Amniotic stem cell (primary cell): Measurements from ENCODE around the gene NUTM2A.
"Not testable (repeated sequence)": the region's sequence is repeated elsewhere in the genome, so short reads cannot be mapped to it uniquely, and the experiment has no call there.

Source experiments
- DNase-seq: peaks from one replicate; lab custom pipeline; 2025; lab: John Stamatoyannopoulos, UW

Gene NUTM2A

DNA sequence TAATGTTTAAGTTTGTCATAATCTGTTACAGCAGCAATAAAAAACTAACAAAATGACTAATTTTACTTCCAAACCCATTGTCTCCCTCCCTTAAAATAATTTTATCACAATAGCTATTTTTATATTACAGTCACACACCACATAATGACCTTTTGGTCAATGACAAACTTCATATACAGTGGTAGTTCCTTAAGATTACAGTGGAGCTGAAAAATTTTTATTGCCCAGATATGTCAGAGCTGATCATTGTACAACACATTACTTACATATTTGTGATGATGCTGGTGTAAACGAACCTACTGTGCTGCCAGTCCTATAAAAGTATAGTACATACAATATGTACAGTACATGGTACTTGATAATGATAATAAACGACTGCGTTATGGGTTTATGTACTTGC lies 22.1 kb downstream of the NUTM2A start:
- DNase-seq = not testable (repeated sequence)

DNA sequence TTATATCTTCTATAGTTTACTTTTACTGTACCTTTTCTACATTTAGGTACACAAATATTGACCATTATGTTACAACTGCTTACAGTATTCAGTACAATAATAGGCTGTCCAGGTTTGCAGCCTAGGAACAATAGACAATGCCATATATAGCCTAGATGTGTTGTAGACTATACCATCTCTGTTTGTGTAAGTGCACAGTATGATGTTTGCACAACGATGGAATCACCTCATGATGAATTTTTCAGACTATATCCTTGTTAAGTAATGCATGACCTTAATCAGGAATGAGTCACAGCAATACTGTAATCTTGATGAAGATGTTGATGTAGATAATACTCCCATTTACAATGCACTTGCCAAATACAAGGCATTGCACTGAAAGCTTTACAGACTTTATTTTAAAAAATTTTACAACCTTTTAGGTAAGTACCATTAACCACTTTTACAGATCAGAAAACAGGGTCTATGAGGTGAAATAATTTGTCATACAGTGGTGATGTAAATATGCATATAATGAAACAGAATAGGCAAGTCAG lies 23.6 kb downstream of the NUTM2A start:
- DNase-seq = not testable (repeated sequence)

DNA sequence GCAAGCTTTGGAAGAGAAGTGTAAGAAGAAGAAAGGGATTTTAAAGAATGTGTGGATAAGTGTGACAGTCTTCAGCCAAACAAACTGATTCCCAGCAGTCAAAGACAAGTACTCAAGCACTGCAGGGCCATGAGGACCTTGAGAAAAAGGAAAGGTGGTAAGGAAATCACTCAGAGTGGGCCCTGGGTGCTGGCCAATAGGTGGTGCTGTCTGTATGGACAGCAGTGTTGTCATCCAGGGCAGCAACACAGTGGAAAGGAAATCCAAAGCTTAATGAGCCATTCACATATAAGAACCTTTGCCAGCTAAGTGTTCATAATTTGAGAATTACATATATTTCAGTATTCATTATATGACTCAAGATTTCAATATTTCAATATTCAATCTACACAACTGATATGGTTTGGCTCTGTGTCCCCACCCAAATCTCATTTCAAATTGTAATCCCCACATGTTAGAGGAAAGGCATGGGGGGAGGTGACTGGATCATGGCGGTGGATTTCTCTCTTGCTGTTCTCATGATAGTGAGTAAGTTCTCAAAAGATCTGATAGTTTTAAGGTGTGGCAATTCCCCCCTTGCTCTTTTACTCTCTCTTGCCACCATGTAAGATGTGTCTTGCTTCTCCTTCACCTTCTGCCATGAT lies 55.6 kb downstream of the NUTM2A start:
- DNase-seq = not testable (repeated sequence)
